LoVo (cell line): ENCODE measurements around the gene PBOV1.

Experiments
- DNase-seq: peaks from one replicate; pipeline ENCODE4 v3.0.0-alpha.2; 2016; ENCODE audit warnings: low spot score

The PBOV1 gene

DNA sequence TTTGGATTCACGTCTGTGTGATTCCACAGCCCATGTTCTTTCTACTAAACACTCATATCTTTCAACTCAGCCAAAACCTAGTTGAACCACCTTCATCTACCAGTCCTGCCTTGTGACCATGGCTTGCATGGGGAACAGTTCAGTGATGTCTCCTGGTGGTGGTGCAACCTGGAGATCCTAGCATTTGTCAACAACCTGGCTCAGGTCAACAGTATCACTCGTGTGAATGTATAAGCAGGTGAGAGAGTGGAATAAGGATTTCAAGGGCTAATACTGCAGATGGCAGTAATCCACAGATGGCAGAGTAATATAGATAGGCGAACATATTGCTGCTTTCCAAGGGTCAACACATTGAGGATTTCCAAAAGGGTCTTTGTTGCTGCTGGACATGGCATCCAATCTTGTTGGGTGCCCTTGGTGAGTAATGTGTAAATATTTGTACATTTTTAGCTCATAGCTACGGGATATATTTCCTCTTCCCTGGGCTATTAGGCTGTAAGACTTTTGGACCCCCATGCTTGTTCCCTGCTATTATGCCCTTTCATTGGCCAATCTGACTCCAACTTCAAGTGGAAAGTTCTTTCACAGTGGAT, 13.4 kb downstream of the PBOV1 start:
- no peak for DNase-seq

DNA sequence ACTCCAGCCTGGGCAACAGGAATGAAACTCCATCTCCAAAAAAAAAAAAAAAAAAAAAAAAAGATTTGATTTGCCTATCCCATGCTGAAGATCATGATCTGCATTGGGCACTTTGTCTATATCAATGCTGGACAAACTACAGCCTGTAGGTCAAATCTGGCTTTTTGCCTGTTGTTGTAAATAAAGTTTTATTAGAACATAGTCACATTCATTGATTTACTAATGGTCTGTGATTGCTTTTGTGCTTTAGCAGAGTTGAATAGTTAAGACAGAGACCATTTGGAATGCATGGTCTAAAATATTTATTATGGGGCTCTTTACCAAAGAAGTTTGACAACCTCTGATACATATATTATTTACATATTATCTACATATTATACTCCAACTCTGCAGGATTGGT, 14.0 kb downstream of the PBOV1 start:
- DNase-seq = no peak

DNA sequence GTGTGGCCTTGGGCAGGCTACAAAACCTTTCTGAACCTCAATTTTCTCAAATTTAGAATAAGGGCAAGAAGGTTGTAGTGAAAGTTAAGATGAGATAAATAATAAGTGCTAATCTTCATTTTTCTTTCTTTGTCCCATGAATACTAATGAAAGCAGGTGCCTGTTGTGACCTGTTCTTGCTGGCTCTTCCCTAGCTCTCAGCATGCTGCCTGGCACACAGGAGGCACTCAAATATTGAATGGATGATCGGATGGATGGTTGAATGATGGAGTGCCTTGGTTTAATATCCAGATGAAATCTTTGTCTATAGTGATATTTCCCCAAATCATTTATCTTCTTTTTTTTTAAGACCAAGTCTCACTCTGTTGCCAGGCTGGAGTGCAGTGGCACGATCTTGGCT, 15.0 kb downstream of the PBOV1 start:
- no peak for DNase-seq

GRCh38 chr6:138201836-138202235, 16.5 kb downstream of the PBOV1 start:
- no peak for DNase-seq

- no peak for DNase-seq
These were observed 19.7 kb downstream of the PBOV1 start for GRCh38 chr6:138198430-138199091.

DNA sequence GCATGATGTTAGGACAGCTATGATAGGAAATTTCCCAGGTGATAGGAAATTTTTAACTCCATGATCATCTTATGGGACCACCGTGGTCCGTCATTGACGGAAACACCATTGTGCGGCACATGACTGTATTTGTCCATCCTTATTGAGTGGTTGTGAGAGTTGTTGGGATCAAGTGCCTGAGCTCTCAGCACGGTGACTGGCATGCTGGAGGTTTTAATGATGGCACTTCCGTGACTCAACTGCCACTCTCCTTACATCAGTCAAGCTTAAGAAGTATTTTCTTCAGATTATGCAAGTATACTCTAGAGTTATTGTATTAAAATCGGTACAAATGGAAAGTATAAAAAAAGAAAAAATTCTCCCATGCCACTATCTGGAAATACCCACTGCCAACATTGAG, 20.7 kb downstream of the PBOV1 start:
- no peak for DNase-seq

DNA sequence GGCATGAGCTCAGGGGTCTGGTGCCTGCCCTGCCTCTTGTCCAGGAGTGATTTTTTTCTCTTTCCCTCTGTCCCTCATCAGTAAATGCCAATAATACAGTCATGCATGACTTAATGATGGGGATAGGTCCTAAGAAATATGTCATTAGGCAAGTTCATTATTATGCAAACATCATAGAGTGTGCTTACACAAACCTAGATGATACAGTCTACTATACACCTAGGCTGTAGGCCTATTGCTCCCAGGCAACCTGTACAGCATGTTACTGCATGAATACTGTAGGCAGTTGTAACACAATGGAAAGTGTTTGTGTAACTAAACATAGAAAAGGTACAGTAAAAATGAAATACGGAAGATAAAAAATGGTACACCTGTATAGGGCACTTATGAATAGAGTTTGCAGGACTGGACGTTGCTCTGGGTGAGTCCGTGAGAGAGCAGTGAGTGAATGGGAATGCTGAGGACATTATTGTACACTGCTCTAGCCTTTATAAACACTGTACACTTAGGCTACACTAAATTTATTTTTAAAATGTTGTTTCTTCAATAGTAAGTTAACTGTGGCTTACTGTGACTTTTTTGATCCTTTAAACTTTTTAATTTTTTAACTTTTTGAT, 22.1 kb downstream of the PBOV1 start:
- DNase-seq = no peak

DNA sequence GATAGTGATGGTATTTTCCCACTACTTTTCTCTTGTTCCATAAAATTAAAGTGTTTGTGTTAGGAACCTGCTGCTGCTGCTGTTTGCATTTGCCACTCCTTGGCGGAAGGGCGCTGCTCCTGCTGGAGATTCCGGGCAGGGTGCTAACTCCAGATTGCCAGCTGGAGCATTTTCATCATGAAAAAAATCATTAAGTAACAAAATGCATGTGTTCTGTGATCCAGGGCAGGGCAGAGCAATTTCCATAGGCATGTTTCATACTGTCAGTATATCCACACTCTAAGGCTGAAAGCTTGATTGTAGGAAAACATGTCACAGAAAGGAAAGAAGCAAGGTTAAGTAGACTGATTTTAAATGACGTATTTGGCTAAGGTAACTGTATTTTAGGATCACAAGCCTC, 24.0 kb downstream of the PBOV1 start:
- no peak for DNase-seq

GRCh38 chr6:138188278-138188941, 29.9 kb downstream of the PBOV1 start:
- DNase-seq = no peak

- no peak for DNase-seq
These were observed 31.1 kb downstream of the PBOV1 start for GRCh38 chr6:138187156-138187555.

- no peak for DNase-seq
These were observed 34.1 kb downstream of the PBOV1 start for GRCh38 chr6:138184230-138184629.

- no peak for DNase-seq
These were observed 34.5 kb downstream of the PBOV1 start for GRCh38 chr6:138183790-138184134.

- no peak for DNase-seq
These were observed 35.1 kb downstream of the PBOV1 start for GRCh38 chr6:138182939-138183789.

DNA sequence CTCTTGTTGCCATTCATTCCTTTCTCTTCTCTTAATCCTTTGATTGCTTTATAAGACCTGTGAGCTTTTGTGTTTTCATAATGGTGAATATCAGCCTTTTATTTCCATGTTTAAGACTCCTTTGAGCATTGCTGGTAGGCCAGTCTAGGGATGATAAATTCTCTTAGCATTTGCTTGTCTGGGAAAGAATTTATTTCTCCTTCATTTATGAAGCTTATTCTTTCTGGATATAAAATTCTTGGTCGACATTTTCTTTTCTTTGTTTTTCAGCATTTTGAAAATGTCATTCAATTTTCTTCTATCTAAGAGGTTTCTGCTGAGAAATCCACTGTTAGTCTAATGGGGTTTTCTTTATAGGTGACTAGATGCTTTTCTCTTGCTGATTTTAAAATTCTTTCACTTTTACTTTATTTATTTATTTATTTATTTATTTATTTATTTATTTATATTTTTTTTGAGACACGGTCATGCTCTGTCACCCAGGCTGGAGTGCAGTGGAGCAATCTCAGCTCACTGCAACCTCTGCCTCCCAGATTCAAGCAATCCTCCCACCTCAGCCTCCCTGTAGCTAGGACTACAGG, 41.5 kb downstream of the PBOV1 start:
- no peak for DNase-seq

- DNase-seq = no peak
These were observed 42.7 kb downstream of the PBOV1 start for GRCh38 chr6:138175596-138175995.
